CD4-positive, CD25-positive, alpha-beta regulatory T cell (primary cell): Measurements from ENCODE around the gene TBCK. TPM values are rescaled to one million over a fixed set of nuclear protein-coding genes. Genes with fewer than 3 reads are reported as not detected.

Experiments
- ATAC-seq, 2 donors: fragments of 150-1000 bp; cut with Tn5 transposase; one replicate each; pipeline ENCODE4 v1.10.0; 2021; ENCODE audit warnings: low read depth in 2 of 2, moderate number of reproducible peaks in 2 of 2, moderate library complexity in 1 of 2
- DNase-seq, 3 donors: peaks; one replicate each; pipeline versions ENCODE4 v3.0.0 to v3.0.0-alpha.2; 2012 to 2022; ENCODE audit warnings: mixed read lengths in 1 of 3
- H3K27ac ChIP-seq: one replicate; pipeline ENCODE4 v1.7.0; 2013; ENCODE audit warnings: mild to moderate bottlenecking, low read length; ENCODE audit not compliant: insufficient read depth, poor library complexity, severe bottlenecking
- H3K27me3 ChIP-seq: one replicate; pipeline ENCODE4 v1.7.0; 2013; ENCODE audit warnings: low read length; ENCODE audit not compliant: control insufficient read depth, insufficient read depth
- H3K36me3 ChIP-seq: one replicate; pipeline ENCODE4 v1.7.0; 2013; ENCODE audit warnings: mild to moderate bottlenecking, low read length, moderate library complexity; ENCODE audit not compliant: control insufficient read depth, insufficient read depth
- H3K4me1 ChIP-seq: 2 replicates; pipeline ENCODE4 v1.7.0; 2013; ENCODE audit warnings: mild to moderate bottlenecking, low read length; ENCODE audit not compliant: insufficient read depth, control insufficient read depth, poor library complexity, severe bottlenecking
- H3K4me3 ChIP-seq: one replicate; pipeline ENCODE4 v1.7.0; 2013; ENCODE audit warnings: low read depth, mild to moderate bottlenecking, low read length, moderate library complexity
- H3K9me3 ChIP-seq, 2 experiments: 1 replicate in 1 of 2; 2 replicates in 1 of 2; pipeline ENCODE4 v1.7.0; 2013; ENCODE audit warnings: low read length in 2 of 2, mild to moderate bottlenecking in 1 of 2, moderate library complexity in 1 of 2; ENCODE audit not compliant: control insufficient read depth in 2 of 2
- H3K27ac Mint-ChIP-seq, 3 donors: one replicate each; pipeline ENCODE4 v1.8.0; 2020 to 2022; ENCODE audit warnings: mild to moderate bottlenecking in 3 of 3, mixed read lengths in 3 of 3, moderate library complexity in 2 of 3
- H3K27me3 Mint-ChIP-seq: one replicate; pipeline ENCODE4 v1.8.0; 2022; ENCODE audit warnings: mild to moderate bottlenecking, mixed read lengths
- H3K36me3 Mint-ChIP-seq: one replicate; pipeline ENCODE4 v1.8.0; 2020; ENCODE audit warnings: mixed read lengths
- H3K4me1 Mint-ChIP-seq, 4 donors: one replicate each; pipeline ENCODE4 v1.8.0; 2020 to 2022; ENCODE audit warnings: mixed read lengths in 4 of 4, mild to moderate bottlenecking in 1 of 4
- H3K4me3 Mint-ChIP-seq, 4 donors: one replicate each; pipeline ENCODE4 v1.8.0; 2020 to 2022; ENCODE audit warnings: mild to moderate bottlenecking in 4 of 4, mixed read lengths in 4 of 4, moderate library complexity in 3 of 4
- H3K9me3 Mint-ChIP-seq, 7 donors: one replicate each; pipeline ENCODE4 v1.8.0; 2020 to 2022; ENCODE audit warnings: mixed read lengths in 7 of 7, mild to moderate bottlenecking in 3 of 7, moderate library complexity in 2 of 7
- polyA plus RNA-seq, 4 donors: library from polyadenylated mRNA; unstranded; fragments of 300-500 nt; fragmentation: Illumina TruSeq; gene quantifications; one replicate each; pipeline ENCODE4 v1.2.3, GENCODE V29; 2021
- total RNA-seq: library from RNA; stranded (reverse); gene quantifications from one replicate; pipeline ENCODE4 v1.2.3, GENCODE V29; 2022

Gene TBCK
- total and polyA plus RNA-seq, 5 donors from 2014 or later, result 10.9 to 47.1 (median 24.8) TPM

- H3K4me3 ChIP-seq, result no peak overlapping the region
- peaks cover 6% of the 10 kb centered on the region for H3K27me3 ChIP-seq
- Mint-ChIP-seq H3K36me3 (no peaks in the 10 kb centered on the region), H3K27me3 (peaks cover 24% of the 10 kb centered on the region), H3K4me3 (no peak overlapping the region), H3K27ac (no peak overlapping the region), H3K4me1 (no peaks in the 10 kb centered on the region), H3K9me3 (no peaks in the 10 kb centered on the region)
- no peak overlapping the region for H3K27ac ChIP-seq
- H3K9me3 ChIP-seq, result no peaks in the 10 kb centered on the region
- no peaks in the 10 kb centered on the region for H3K4me1 ChIP-seq
- DNase-seq, result no peak
- no peaks in the 10 kb centered on the region for H3K36me3 ChIP-seq
- no peak for ATAC-seq
Observed at GRCh38 chr4:106038908-106039307, 277.1 kb downstream of the TBCK start.

DNA sequence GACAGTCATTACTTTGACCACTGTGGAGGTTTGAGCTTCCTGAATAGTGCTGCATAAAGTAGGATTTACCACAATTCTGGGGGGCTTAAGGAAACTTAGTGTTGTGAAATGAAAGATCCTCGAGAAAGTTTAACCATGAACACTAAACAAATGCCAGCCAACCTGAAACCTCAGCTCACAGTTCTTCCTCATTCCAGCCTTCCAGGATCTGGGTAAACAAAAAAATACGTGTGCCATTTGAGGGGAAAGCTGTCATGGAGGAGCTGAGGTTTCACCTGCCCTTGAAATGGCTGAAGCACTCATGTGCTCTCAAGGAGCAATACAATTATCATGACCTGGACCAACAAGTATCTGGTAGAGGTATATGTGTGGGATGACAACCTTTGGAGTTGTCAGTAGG lies 278.0 kb downstream of the TBCK start:
- Mint-ChIP-seq H3K4me1 (no peaks in the 10 kb centered on the region), H3K27me3 (peaks cover 24% of the 10 kb centered on the region), H3K36me3 (no peaks in the 10 kb centered on the region), H3K4me3 (no peak overlapping the region), H3K27ac (no peak overlapping the region), H3K9me3 (no peaks in the 10 kb centered on the region)
- ATAC-seq (no peak), DNase-seq (no peak)
- Histone ChIP-seq H3K9me3 (no peaks in the 10 kb centered on the region), H3K4me1 (no peaks in the 10 kb centered on the region), H3K27me3 (peaks cover 6% of the 10 kb centered on the region), H3K27ac (no peak overlapping the region), H3K36me3 (no peaks in the 10 kb centered on the region), H3K4me3 (no peak overlapping the region)

DNA sequence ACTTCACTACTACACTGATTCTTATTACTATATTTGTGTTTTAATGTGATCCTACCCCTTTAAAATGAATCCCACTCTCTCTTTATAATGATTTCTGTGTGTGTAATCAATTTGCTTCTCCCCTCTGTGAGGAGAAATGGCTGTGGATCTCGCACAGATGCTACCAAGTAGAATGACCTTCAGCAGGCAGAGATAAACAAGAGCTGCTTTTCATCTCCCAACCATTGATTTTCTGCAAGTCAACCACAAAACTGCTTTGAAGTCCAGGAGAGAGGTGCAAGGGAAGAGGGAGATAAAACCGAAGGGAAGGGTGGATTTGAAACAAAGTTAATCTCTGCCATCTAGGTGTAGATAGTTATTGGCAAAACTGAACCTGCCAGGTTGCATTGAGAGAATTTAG lies 279.2 kb downstream of the TBCK start:
- Histone ChIP-seq H3K9me3 (no peaks in the 10 kb centered on the region), H3K4me3 (no peak overlapping the region), H3K36me3 (no peaks in the 10 kb centered on the region), H3K4me1 (no peaks in the 10 kb centered on the region), H3K27me3 (peaks cover 6% of the 10 kb centered on the region), H3K27ac (no peak overlapping the region)
- ATAC-seq (no peak), DNase-seq (no peak)
- no peak overlapping the region for H3K4me3 Mint-ChIP-seq
- H3K9me3 Mint-ChIP-seq, result peaks cover 0 to 3% (median 0%) of the 10 kb centered on the region in 7 donors
- peaks cover 24% of the 10 kb centered on the region for H3K27me3 Mint-ChIP-seq
- no peaks in the 10 kb centered on the region for H3K36me3 Mint-ChIP-seq
- no peaks in the 10 kb centered on the region for H3K4me1 Mint-ChIP-seq
- no peak overlapping the region for H3K27ac Mint-ChIP-seq

DNA sequence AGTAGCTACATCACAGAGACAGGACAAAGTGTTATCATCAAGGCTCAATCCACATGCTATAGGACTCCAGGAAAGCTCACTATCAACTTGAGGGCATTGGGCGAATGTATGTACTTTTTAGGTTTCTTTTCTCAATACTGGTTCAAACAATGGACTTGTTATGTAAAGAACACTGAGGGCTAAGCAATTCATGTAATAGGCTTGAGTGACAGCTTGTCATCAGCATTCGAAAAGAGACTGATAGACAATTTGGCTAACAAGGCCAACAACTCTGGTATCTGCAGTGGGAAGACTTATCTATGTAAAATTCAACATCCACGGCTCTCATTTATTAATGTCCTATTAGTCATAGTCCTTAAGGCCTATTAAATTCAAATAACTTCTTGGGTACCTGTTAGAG lies 279.7 kb downstream of the TBCK start:
- H3K9me3 Mint-ChIP-seq, result peaks cover 0 to 8% (median 3%) of the 10 kb centered on the region in 7 donors
- no peak for ATAC-seq

GRCh38 chr4:106035204-106035603 lies 280.8 kb downstream of the TBCK start:
- Histone ChIP-seq H3K36me3 (no peaks in the 10 kb centered on the region), H3K4me1 (no peaks in the 10 kb centered on the region)
- peaks cover 27% of the 10 kb centered on the region for H3K27me3 Mint-ChIP-seq

More for the DNA sequence above, 279.7 kb downstream of the TBCK start:
- no peaks in the 10 kb centered on the region for H3K36me3 ChIP-seq
- H3K36me3 Mint-ChIP-seq, result no peaks in the 10 kb centered on the region
- H3K27ac ChIP-seq, result no peak overlapping the region
- no peak overlapping the region for H3K4me3 ChIP-seq
- H3K27ac Mint-ChIP-seq, result no peak overlapping the region
- no peak for DNase-seq
- H3K4me1 ChIP-seq, result no peaks in the 10 kb centered on the region
- H3K9me3 ChIP-seq, result no peaks in the 10 kb centered on the region
- H3K27me3 Mint-ChIP-seq, result peaks cover 24% of the 10 kb centered on the region
- H3K4me3 Mint-ChIP-seq, result no peak overlapping the region
- H3K27me3 ChIP-seq, result peaks cover 6% of the 10 kb centered on the region
- H3K4me1 Mint-ChIP-seq, result no peaks in the 10 kb centered on the region

DNA sequence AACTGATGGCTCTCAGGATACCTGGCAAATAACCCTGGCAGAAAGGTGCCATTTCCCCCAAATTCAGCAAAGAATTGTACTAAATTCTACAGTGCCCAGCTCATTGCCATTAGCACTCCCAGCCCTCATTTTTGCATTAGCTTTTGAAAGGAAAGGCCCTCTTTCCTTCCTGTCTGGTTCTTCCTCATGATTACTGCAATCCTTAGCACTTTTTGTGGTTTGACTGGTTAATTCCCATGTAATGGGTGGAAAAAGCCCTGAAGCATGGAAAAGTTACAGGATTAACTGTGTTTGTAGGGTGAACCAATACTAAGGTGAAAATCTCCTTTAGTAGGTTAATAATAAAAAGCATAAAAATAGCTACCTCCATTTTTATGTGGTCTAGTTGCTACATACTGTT lies 281.3 kb downstream of the TBCK start:
- no peaks in the 10 kb centered on the region for H3K4me1 ChIP-seq
- Mint-ChIP-seq H3K4me1 (no peaks in the 10 kb centered on the region), H3K27ac (no peak overlapping the region), H3K36me3 (no peaks in the 10 kb centered on the region), H3K4me3 (no peak overlapping the region), H3K9me3 (peaks cover 0 to 22% (median 6%) of the 10 kb centered on the region in 7 donors), H3K27me3 (peaks cover 28% of the 10 kb centered on the region)
- H3K27me3 ChIP-seq, result peaks cover 6% of the 10 kb centered on the region
- DNase-seq (no peak), ATAC-seq (no peak)
- H3K36me3 ChIP-seq, result no peaks in the 10 kb centered on the region
- H3K9me3 ChIP-seq, result no peaks in the 10 kb centered on the region
- no peak overlapping the region for H3K4me3 ChIP-seq
- H3K27ac ChIP-seq, result no peak overlapping the region

More at GRCh38 chr4:106035204-106035603, 280.8 kb downstream of the TBCK start:
- Mint-ChIP-seq H3K27ac (no peak overlapping the region), H3K4me1 (no peaks in the 10 kb centered on the region), H3K36me3 (no peaks in the 10 kb centered on the region), H3K9me3 (peaks cover 0 to 17% (median 3%) of the 10 kb centered on the region in 7 donors), H3K4me3 (no peak overlapping the region)
- H3K4me3 ChIP-seq, result no peak overlapping the region
- no peak for ATAC-seq
- DNase-seq, result no peak
- H3K27me3 ChIP-seq, result peaks cover 6% of the 10 kb centered on the region
- H3K27ac ChIP-seq, result no peak overlapping the region
- H3K9me3 ChIP-seq, result no peaks in the 10 kb centered on the region

DNA sequence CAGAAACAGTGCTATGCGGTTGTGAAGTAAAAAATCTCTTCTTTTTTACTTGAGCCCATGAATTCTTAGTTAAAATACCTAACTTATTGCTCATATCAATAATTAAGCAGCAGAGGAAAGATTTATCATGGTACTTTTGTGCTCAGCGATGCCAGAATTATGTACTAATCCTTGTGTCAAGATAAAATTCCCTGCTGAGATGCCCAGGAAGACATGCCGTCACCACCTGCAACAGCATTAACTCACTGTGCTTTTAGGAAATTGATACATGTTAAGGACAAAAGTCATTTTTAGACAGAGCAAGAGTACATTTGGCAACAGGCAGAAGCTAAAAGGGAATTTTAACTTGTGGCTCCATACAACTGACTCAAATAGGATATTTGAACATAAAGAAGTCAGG lies 281.8 kb downstream of the TBCK start:
- H3K4me3 Mint-ChIP-seq, result no peak overlapping the region
- no peak for ATAC-seq
- no peaks in the 10 kb centered on the region for H3K36me3 Mint-ChIP-seq
- no peak overlapping the region for H3K27ac Mint-ChIP-seq
- H3K9me3 Mint-ChIP-seq, result peaks cover 0 to 23% (median 6%) of the 10 kb centered on the region in 7 donors
- Histone ChIP-seq H3K27ac (no peak overlapping the region), H3K4me1 (no peaks in the 10 kb centered on the region), H3K9me3 (no peaks in the 10 kb centered on the region), H3K36me3 (no peaks in the 10 kb centered on the region), H3K4me3 (no peak overlapping the region), H3K27me3 (peaks cover 6% of the 10 kb centered on the region)
- peaks cover 33% of the 10 kb centered on the region for H3K27me3 Mint-ChIP-seq
- no peak for DNase-seq
- H3K4me1 Mint-ChIP-seq, result no peaks in the 10 kb centered on the region

GRCh38 chr4:106033469-106033868 lies 282.5 kb downstream of the TBCK start:
- Mint-ChIP-seq H3K36me3 (no peaks in the 10 kb centered on the region), H3K9me3 (peaks cover 0 to 23% (median 6%) of the 10 kb centered on the region in 7 donors), H3K4me1 (no peaks in the 10 kb centered on the region), H3K4me3 (no peak overlapping the region), H3K27me3 (peaks cover 33% of the 10 kb centered on the region), H3K27ac (no peak overlapping the region)
- Histone ChIP-seq H3K9me3 (peaks cover 0 to 2% of the 10 kb centered on the region in 2 experiments), H3K4me3 (no peak overlapping the region), H3K4me1 (no peaks in the 10 kb centered on the region), H3K27me3 (peaks cover 6% of the 10 kb centered on the region), H3K27ac (no peak overlapping the region), H3K36me3 (no peaks in the 10 kb centered on the region)
- DNase-seq, result no peak
- ATAC-seq, result no peak
